ENCODE data around the gene MARCHF10.

DNA sequence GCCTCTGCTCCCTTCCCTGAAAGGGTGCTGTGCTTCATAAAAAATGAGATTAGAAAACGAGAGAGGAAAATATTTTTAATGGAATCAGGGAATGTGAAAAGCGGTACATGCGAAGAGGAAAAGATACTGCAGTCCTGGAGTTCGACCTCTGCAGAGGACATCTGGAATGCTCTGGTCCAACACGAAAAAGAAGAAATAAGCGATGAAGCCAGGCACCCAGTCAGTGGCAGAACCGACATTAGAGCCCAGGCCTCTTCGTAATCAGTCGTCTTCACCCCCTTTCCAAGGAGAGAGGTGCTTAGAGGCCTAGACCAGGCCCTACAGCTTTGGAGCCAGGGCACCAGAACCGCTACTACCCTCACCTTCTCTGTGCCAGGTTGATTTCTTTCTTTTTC lies 459 bp upstream of the MARCHF10 start:
- no peak for TF ChIP-seq POLR2A (IDR thresholded peaks at IDR 0.05)
- TF ChIP-seq, protein P1, sequence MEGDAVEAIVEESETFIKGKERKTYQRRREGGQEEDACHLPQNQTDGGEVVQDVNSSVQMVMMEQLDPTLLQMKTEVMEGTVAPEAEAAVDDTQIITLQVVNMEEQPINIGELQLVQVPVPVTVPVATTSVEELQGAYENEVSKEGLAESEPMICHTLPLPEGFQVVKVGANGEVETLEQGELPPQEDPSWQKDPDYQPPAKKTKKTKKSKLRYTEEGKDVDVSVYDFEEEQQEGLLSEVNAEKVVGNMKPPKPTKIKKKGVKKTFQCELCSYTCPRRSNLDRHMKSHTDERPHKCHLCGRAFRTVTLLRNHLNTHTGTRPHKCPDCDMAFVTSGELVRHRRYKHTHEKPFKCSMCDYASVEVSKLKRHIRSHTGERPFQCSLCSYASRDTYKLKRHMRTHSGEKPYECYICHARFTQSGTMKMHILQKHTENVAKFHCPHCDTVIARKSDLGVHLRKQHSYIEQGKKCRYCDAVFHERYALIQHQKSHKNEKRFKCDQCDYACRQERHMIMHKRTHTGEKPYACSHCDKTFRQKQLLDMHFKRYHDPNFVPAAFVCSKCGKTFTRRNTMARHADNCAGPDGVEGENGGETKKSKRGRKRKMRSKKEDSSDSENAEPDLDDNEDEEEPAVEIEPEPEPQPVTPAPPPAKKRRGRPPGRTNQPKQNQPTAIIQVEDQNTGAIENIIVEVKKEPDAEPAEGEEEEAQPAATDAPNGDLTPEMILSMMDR (IDR thresholded peaks at IDR 0.05) = no peak

Measured in testis (tissue), 2 donors.